ENCODE measurements around the gene BCLAF1. TPM values are rescaled to one million over a fixed set of nuclear protein-coding genes. Genes with fewer than 3 reads are reported as not detected.

Gene BCLAF1
- total RNA-seq, 1 donor from 2014 or later = 154 TPM

- peaks cover 10% of the 10 kb centered on the region for H3K36me3 Mint-ChIP-seq (ENCODE audit: low read depth, unreplicated experiment)
Measured at GRCh38 chr6:136289327-136289578, 393 bp downstream of the BCLAF1 start.

DNA sequence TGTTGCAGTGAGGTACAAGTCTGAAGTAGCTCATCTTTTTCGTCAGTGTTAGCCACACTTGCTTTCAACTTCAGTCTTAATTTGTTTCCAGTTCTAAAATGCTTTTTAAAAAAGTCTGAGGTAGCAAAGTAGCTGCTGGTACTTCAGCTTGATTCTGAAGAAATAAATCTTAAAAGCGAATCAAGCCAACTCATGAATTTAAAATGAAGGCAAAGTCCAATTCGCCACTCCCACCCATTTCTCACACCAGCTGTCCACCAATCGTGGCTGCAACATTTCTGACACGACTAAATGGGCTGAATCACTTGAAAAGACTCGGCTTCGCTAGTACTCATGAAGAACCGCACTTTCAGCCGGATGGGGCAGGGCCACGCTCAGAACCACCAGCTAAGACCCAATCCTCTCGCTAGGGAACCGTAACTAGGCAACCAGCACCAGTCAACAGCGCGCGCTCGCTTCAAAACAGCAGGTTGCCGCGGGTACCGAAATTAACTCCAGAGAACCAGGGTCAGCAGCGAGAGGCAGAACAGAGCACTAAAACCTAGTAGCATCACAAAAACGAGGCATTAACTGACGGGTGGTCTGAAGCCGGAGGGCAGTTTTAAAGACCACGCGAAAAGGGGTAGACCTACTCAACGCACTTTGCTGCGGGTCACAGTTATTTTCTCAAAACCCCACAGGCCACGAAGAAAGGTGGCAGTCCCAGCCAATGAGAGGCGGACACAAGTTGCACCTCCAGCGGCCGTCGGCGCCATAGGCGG is 900 bp downstream of the BCLAF1 start:
- peak overlapping the region; percentile 100 for H3K4me3 Mint-ChIP-seq (ENCODE audit: unreplicated experiment)
- H3K27me3 Mint-ChIP-seq (ENCODE audit: unreplicated experiment) = peaks cover 32% of the 10 kb centered on the region
- H3K4me1 Mint-ChIP-seq (ENCODE audit: unreplicated experiment) = peaks cover 32% of the 10 kb centered on the region
- no peaks in the 10 kb centered on the region for H3K9me3 Mint-ChIP-seq (ENCODE audit: unreplicated experiment)
- DNase-seq (ENCODE audit: low spot score) = peak; percentile 68
- TF ChIP-seq, protein P1, sequence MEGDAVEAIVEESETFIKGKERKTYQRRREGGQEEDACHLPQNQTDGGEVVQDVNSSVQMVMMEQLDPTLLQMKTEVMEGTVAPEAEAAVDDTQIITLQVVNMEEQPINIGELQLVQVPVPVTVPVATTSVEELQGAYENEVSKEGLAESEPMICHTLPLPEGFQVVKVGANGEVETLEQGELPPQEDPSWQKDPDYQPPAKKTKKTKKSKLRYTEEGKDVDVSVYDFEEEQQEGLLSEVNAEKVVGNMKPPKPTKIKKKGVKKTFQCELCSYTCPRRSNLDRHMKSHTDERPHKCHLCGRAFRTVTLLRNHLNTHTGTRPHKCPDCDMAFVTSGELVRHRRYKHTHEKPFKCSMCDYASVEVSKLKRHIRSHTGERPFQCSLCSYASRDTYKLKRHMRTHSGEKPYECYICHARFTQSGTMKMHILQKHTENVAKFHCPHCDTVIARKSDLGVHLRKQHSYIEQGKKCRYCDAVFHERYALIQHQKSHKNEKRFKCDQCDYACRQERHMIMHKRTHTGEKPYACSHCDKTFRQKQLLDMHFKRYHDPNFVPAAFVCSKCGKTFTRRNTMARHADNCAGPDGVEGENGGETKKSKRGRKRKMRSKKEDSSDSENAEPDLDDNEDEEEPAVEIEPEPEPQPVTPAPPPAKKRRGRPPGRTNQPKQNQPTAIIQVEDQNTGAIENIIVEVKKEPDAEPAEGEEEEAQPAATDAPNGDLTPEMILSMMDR (IDR thresholded peaks at IDR 0.05; ENCODE audit: unreplicated experiment) = peak; percentile 31
- H3K27ac Mint-ChIP-seq (ENCODE audit: unreplicated experiment) = peak overlapping the region; percentile 100
- H3K36me3 Mint-ChIP-seq (ENCODE audit: low read depth, unreplicated experiment) = peaks cover 10% of the 10 kb centered on the region

More at GRCh38 chr6:136289327-136289578, 393 bp downstream of the BCLAF1 start:
- Mint-ChIP-seq H3K27me3 (ENCODE audit: unreplicated experiment) (peaks cover 32% of the 10 kb centered on the region), H3K27ac (ENCODE audit: unreplicated experiment) (peak overlapping the region; percentile 100), H3K4me1 (ENCODE audit: unreplicated experiment) (peaks cover 31% of the 10 kb centered on the region), H3K9me3 (ENCODE audit: unreplicated experiment) (no peaks in the 10 kb centered on the region), H3K4me3 (ENCODE audit: unreplicated experiment) (peak overlapping the region; percentile 100)
- TF ChIP-seq, protein P1 (IDR thresholded peaks at IDR 0.05; ENCODE audit: unreplicated experiment) = no peak
- peak; percentile 93 for DNase-seq (ENCODE audit: low spot score)

DNA sequence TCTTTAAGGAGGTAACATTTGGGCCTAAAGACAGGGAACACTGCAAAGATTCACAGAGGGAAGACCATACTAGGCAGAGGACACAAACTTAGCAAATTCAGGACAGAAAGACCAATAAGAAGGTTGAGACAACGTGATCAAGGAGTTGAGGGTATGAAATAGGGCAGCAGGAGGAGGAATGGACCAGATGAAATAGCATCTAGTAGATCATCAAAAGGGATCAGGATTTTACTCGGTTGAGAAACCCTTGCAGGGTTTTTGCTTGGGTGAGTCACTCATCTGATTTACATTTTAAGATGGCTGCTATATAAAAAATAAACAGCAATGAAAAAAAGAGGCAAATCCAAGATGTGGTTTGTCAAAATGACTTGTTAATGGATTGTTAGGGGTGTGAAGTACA is 4.7 kb downstream of the BCLAF1 start:
- H3K4me1 Mint-ChIP-seq (ENCODE audit: unreplicated experiment) = peaks cover 36% of the 10 kb centered on the region
- H3K27ac Mint-ChIP-seq (ENCODE audit: unreplicated experiment) = no peak overlapping the region
- H3K9me3 Mint-ChIP-seq (ENCODE audit: unreplicated experiment) = no peaks in the 10 kb centered on the region
- no peak overlapping the region for H3K4me3 Mint-ChIP-seq (ENCODE audit: unreplicated experiment)
- peaks cover 24% of the 10 kb centered on the region for H3K27me3 Mint-ChIP-seq (ENCODE audit: unreplicated experiment)
- TF ChIP-seq, protein P1 (IDR thresholded peaks at IDR 0.05; ENCODE audit: unreplicated experiment) = no peak
- no peak for DNase-seq (ENCODE audit: low spot score)
- H3K36me3 Mint-ChIP-seq (ENCODE audit: low read depth, unreplicated experiment) = peaks cover 10% of the 10 kb centered on the region

DNA sequence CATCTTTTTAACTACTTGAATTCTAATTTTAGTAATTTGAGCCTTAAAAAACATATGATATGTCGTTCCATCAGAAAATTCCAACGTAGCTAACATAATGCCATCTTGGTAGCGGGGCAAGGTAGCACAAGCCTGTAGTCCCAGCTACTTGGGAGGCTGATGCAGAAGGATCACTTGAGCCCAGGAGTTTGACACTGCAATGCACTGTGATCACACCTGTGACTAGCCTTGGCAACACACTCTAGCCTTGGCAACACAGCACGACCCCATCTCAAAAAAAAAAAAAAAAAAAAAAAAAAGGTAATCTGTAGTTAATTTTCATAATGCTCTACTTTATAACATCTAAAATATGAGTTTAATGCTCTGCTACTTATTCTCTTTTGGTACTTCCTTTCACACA is 6.7 kb downstream of the BCLAF1 start:
- peaks cover 21% of the 10 kb centered on the region for H3K4me1 Mint-ChIP-seq (ENCODE audit: unreplicated experiment)
- H3K27me3 Mint-ChIP-seq (ENCODE audit: unreplicated experiment) = peaks cover 7% of the 10 kb centered on the region
- H3K4me3 Mint-ChIP-seq (ENCODE audit: unreplicated experiment) = no peak overlapping the region
- DNase-seq (ENCODE audit: low spot score) = no peak
- H3K9me3 Mint-ChIP-seq (ENCODE audit: unreplicated experiment) = no peaks in the 10 kb centered on the region
- peaks cover 3% of the 10 kb centered on the region for H3K36me3 Mint-ChIP-seq (ENCODE audit: low read depth, unreplicated experiment)
- no peak overlapping the region for H3K27ac Mint-ChIP-seq (ENCODE audit: unreplicated experiment)
- TF ChIP-seq, protein P1 (IDR thresholded peaks at IDR 0.05; ENCODE audit: unreplicated experiment) = no peak

DNA sequence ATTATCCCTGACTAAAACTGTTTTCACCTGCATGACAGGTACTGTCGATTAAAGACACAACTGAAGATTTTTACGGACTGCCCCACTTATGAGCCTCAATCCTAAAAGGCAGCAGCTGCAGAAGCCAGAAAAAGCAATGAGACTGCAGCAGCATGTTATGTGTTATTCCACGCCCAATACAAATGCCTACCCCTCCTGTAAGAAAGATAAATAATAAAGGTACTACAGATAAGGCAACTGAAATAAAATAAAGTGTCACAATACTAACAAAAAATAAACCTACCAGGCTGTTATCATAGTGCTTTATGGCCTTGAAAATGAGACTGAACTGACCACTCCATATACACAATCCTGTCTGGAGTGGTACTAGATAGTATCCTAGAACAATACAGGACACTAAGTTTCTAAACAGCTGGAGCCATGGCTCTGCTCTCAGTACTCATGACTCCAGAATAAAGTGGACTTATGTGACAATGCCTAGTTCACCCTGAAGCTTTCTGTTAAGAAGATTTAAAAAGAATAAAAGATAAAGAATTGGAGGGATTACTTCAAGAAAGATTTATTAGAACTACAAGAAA is 9.5 kb downstream of the BCLAF1 start:
- H3K27me3 Mint-ChIP-seq (ENCODE audit: unreplicated experiment) = peaks cover 5% of the 10 kb centered on the region
- H3K4me1 Mint-ChIP-seq (ENCODE audit: unreplicated experiment) = peaks cover 16% of the 10 kb centered on the region
- no peaks in the 10 kb centered on the region for H3K9me3 Mint-ChIP-seq (ENCODE audit: unreplicated experiment)
- peaks cover 10% of the 10 kb centered on the region for H3K36me3 Mint-ChIP-seq (ENCODE audit: low read depth, unreplicated experiment)
- no peak for DNase-seq (ENCODE audit: low spot score)
- peak overlapping the region; percentile 59 for H3K27ac Mint-ChIP-seq (ENCODE audit: unreplicated experiment)
- H3K4me3 Mint-ChIP-seq (ENCODE audit: unreplicated experiment) = no peak overlapping the region
- TF ChIP-seq, protein P1 (IDR thresholded peaks at IDR 0.05; ENCODE audit: unreplicated experiment) = no peak

Data from endothelial cell (in vitro differentiated cells).